ENCODE measurements around the gene EXOC4.

EXOC4 gene

DNA sequence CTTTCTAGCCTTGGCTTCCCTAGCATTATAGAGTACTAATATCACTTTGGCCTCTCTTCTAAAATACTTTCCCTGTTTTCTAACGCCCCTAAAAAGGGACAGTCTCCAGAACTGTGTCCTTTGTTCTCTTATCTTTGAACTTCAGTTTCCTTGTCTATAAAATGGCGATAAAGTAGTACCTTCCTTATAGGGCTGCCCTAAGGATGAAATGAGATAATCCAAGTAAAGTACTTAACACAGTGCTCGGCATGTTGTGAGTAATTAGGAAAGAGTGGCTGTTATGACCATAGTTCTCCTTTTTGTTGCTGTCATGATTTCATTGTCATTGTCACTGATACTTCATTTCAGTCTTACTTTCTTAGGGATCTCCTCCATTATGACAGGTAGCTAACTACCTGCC lies 114.7 kb downstream of the EXOC4 start:
- H3K4me2 ChIP-seq (ENCODE audit: low read depth, low read length, poor library complexity, severe bottlenecking) = no peak overlapping the region
- H3K36me3 ChIP-seq (ENCODE audit: insufficient read depth, low read length) = no peaks in the 10 kb centered on the region
- H3K9me3 ChIP-seq (ENCODE audit: insufficient read depth, low read depth, low read length) = no peaks in the 10 kb centered on the region
- no peak overlapping the region for H3K4me3 ChIP-seq (ENCODE audit: low read length, poor library complexity, severe bottlenecking)
- no peak for TF ChIP-seq EZH2phosphoT487 (IDR thresholded peaks at IDR 0.05; ENCODE audit: borderline replicate concordance)
- TF ChIP-seq CTCF (conservative IDR thresholded peaks at IDR 0.05; ENCODE audit: low read length) = no peak
- H3K9me2 ChIP-seq (replicated peaks; ENCODE audit: low read depth, low read length) = no peaks in the 10 kb centered on the region
- H3K4me1 ChIP-seq (ENCODE audit: insufficient read depth, low read length, poor library complexity, severe bottlenecking) = peaks cover 38% of the 10 kb centered on the region
- H4K20me1 ChIP-seq (ENCODE audit: insufficient read depth, low read length, poor library complexity, severe bottlenecking) = no peaks in the 10 kb centered on the region
- peaks cover 5% of the 10 kb centered on the region; the same call in 1 of the 2 replicates for H3K79me2 ChIP-seq (ENCODE audit: insufficient read depth, low read length)
- H2AFZ ChIP-seq (ENCODE audit: low read length) = no peak overlapping the region
- H3F3A ChIP-seq (ENCODE audit: low read depth) = 0 out of 2 replicates have a peak, but pooled peaks cover 3% of the 10 kb centered on the region
- no peak overlapping the region for H3K9ac ChIP-seq (ENCODE audit: low read depth, low read length, poor library complexity, severe bottlenecking)
- H3K27me3 ChIP-seq (ENCODE audit: insufficient read depth, low read length, poor library complexity, severe bottlenecking) = no peaks in the 10 kb centered on the region

GRCh38 chr7:133369130-133369529 lies 116.3 kb downstream of the EXOC4 start:
- H3K9me3 ChIP-seq (ENCODE audit: insufficient read depth, low read depth, low read length) = no peaks in the 10 kb centered on the region
- H3K36me3 ChIP-seq (ENCODE audit: insufficient read depth, low read length) = no peaks in the 10 kb centered on the region
- no peak overlapping the region for H3K4me2 ChIP-seq (ENCODE audit: low read depth, low read length, poor library complexity, severe bottlenecking)
- H2AFZ ChIP-seq (ENCODE audit: low read length) = no peak overlapping the region
- TF ChIP-seq CTCF (conservative IDR thresholded peaks at IDR 0.05; ENCODE audit: low read length) (no peak), EZH2phosphoT487 (IDR thresholded peaks at IDR 0.05; ENCODE audit: borderline replicate concordance) (no peak)
- H3K27me3 ChIP-seq (ENCODE audit: insufficient read depth, low read length, poor library complexity, severe bottlenecking) = no peaks in the 10 kb centered on the region
- 0 out of 2 replicates have a peak, but pooled peaks cover 3% of the 10 kb centered on the region for H3F3A ChIP-seq (ENCODE audit: low read depth)
- H3K4me3 ChIP-seq (ENCODE audit: low read length, poor library complexity, severe bottlenecking) = no peak overlapping the region
- no peaks in the 10 kb centered on the region for H3K9me2 ChIP-seq (replicated peaks; ENCODE audit: low read depth, low read length)
- peaks cover 5% of the 10 kb centered on the region; the same call in 1 of the 2 replicates for H3K79me2 ChIP-seq (ENCODE audit: insufficient read depth, low read length)
- peaks cover 38% of the 10 kb centered on the region for H3K4me1 ChIP-seq (ENCODE audit: insufficient read depth, low read length, poor library complexity, severe bottlenecking)
- no peak overlapping the region for H3K9ac ChIP-seq (ENCODE audit: low read depth, low read length, poor library complexity, severe bottlenecking)
- H4K20me1 ChIP-seq (ENCODE audit: insufficient read depth, low read length, poor library complexity, severe bottlenecking) = no peaks in the 10 kb centered on the region

GRCh38 chr7:133371616-133372015 lies 118.7 kb downstream of the EXOC4 start:
- H3K9ac ChIP-seq (ENCODE audit: low read depth, low read length, poor library complexity, severe bottlenecking) = no peak overlapping the region
- peaks cover 14% of the 10 kb centered on the region; the same call in 1 of the 2 replicates for H3K36me3 ChIP-seq (ENCODE audit: insufficient read depth, low read length)
- TF ChIP-seq CTCF (conservative IDR thresholded peaks at IDR 0.05; ENCODE audit: low read length) = no peak
- TF ChIP-seq EZH2phosphoT487 (IDR thresholded peaks at IDR 0.05; ENCODE audit: borderline replicate concordance) = no peak
- peaks cover 16% of the 10 kb centered on the region for H3K4me1 ChIP-seq (ENCODE audit: insufficient read depth, low read length, poor library complexity, severe bottlenecking)
- H3K79me2 ChIP-seq (ENCODE audit: insufficient read depth, low read length) = peaks cover 3% of the 10 kb centered on the region; the same call in 1 of the 2 replicates
- no peaks in the 10 kb centered on the region for H3F3A ChIP-seq (ENCODE audit: low read depth)
- no peaks in the 10 kb centered on the region for H3K9me2 ChIP-seq (replicated peaks; ENCODE audit: low read depth, low read length)
- H2AFZ ChIP-seq (ENCODE audit: low read length) = no peak overlapping the region
- no peaks in the 10 kb centered on the region for H4K20me1 ChIP-seq (ENCODE audit: insufficient read depth, low read length, poor library complexity, severe bottlenecking)
- no peaks in the 10 kb centered on the region for H3K9me3 ChIP-seq (ENCODE audit: insufficient read depth, low read depth, low read length)
- H3K27me3 ChIP-seq (ENCODE audit: insufficient read depth, low read length, poor library complexity, severe bottlenecking) = no peaks in the 10 kb centered on the region
- H3K4me2 ChIP-seq (ENCODE audit: low read depth, low read length, poor library complexity, severe bottlenecking) = no peak overlapping the region
- H3K4me3 ChIP-seq (ENCODE audit: low read length, poor library complexity, severe bottlenecking) = no peak overlapping the region
